ENCODE data around the gene ZNF839. TPM values are rescaled to one million over a fixed set of nuclear protein-coding genes. Genes with fewer than 3 reads are reported as not detected.
A peak's percentile ranks its signal among the peaks of the same experiment; 100 is the strongest.

ZNF839 gene
- total and polyA plus RNA-seq, 2 experiments from 2014 or later = 7.9 to 10.0 TPM

DNA sequence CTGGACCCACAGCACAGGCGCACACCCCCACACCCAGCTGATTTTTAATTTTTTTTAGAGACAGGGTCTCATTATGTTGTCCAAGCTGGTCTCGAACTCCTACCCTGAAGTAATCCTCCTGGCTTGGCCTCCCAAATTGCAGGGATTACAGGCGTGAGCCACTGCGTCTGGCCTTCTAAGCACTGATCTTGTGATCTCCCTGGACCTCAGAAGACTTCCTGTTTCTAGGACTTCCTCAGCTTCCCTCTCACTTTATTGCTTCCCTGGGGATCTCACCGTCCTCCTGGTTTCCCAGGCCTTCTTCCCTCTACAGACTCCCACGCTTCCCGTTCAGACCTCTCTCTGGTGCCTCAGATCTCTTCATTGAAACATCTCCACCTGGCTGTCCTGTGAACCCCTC lies 13.8 kb downstream of the ZNF839 start:
- no peaks in the 10 kb centered on the region for H3K9me2 ChIP-seq (ENCODE audit: insufficient read depth)
- 0 out of 2 replicates have a peak overlapping the region, but pooled peaks have one; percentile 32 for H3K27ac ChIP-seq (ENCODE audit: low read depth)
- H3K4me3 ChIP-seq = no peak overlapping the region
- no peak overlapping the region for H3K4me2 ChIP-seq
- Mint-ChIP-seq H3K4me1 (peaks cover under 1% of the 10 kb centered on the region), H3K27me3 (ENCODE audit: insufficient read depth, low read depth, poor library complexity) (peaks cover 2% of the 10 kb centered on the region), H3K36me3 (ENCODE audit: low read depth) (peaks cover 14% of the 10 kb centered on the region), H3K9me3 (no peaks in the 10 kb centered on the region), H3K27ac (0 out of 2 replicates have a peak overlapping the region, but pooled peaks have one; percentile 1), H3K4me3 (no peak overlapping the region)
- no peaks in the 10 kb centered on the region for H3K36me3 ChIP-seq (ENCODE audit: insufficient read depth)
- H2AFZ ChIP-seq = no peak overlapping the region
- TF ChIP-seq, protein P1, sequence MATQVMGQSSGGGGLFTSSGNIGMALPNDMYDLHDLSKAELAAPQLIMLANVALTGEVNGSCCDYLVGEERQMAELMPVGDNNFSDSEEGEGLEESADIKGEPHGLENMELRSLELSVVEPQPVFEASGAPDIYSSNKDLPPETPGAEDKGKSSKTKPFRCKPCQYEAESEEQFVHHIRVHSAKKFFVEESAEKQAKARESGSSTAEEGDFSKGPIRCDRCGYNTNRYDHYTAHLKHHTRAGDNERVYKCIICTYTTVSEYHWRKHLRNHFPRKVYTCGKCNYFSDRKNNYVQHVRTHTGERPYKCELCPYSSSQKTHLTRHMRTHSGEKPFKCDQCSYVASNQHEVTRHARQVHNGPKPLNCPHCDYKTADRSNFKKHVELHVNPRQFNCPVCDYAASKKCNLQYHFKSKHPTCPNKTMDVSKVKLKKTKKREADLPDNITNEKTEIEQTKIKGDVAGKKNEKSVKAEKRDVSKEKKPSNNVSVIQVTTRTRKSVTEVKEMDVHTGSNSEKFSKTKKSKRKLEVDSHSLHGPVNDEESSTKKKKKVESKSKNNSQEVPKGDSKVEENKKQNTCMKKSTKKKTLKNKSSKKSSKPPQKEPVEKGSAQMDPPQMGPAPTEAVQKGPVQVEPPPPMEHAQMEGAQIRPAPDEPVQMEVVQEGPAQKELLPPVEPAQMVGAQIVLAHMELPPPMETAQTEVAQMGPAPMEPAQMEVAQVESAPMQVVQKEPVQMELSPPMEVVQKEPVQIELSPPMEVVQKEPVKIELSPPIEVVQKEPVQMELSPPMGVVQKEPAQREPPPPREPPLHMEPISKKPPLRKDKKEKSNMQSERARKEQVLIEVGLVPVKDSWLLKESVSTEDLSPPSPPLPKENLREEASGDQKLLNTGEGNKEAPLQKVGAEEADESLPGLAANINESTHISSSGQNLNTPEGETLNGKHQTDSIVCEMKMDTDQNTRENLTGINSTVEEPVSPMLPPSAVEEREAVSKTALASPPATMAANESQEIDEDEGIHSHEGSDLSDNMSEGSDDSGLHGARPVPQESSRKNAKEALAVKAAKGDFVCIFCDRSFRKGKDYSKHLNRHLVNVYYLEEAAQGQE (IDR thresholded peaks at IDR 0.05; ENCODE audit: unreplicated experiment) = no peak
- TF ChIP-seq NANOG (IDR thresholded peaks at IDR 0.05; ENCODE audit: borderline replicate concordance) = no peak
- TF ChIP-seq ZNF114 (CRISPR knock-in tag; IDR thresholded peaks at IDR 0.05) = no peak
- TF ChIP-seq STAT1 (IDR thresholded peaks at IDR 0.05; ENCODE audit: unreplicated experiment) = no peak
- TF ChIP-seq, protein P2, sequence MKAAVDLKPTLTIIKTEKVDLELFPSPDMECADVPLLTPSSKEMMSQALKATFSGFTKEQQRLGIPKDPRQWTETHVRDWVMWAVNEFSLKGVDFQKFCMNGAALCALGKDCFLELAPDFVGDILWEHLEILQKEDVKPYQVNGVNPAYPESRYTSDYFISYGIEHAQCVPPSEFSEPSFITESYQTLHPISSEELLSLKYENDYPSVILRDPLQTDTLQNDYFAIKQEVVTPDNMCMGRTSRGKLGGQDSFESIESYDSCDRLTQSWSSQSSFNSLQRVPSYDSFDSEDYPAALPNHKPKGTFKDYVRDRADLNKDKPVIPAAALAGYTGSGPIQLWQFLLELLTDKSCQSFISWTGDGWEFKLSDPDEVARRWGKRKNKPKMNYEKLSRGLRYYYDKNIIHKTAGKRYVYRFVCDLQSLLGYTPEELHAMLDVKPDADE (IDR thresholded peaks at IDR 0.05) = no peak
- TF ChIP-seq ZNF331 (CRISPR knock-in tag; IDR thresholded peaks at IDR 0.05; ENCODE audit: low read depth) = no peak
- no peak for TF ChIP-seq EZH2phosphoT487 (IDR thresholded peaks at IDR 0.05; ENCODE audit: unreplicated experiment)
- TF ChIP-seq CREB1 (CRISPR knock-in tag; IDR thresholded peaks at IDR 0.05; ENCODE audit: low read depth) = no peak
- no peak for TF ChIP-seq JUNB (IDR thresholded peaks at IDR 0.05; ENCODE audit: unreplicated experiment)
- no peak for TF ChIP-seq EZH2 (IDR thresholded peaks at IDR 0.05; ENCODE audit: low read depth, unreplicated experiment)
- TF ChIP-seq POLR2AphosphoS5 (IDR thresholded peaks at IDR 0.05; ENCODE audit: low read depth) = no peak
- TF ChIP-seq, protein P3, sequence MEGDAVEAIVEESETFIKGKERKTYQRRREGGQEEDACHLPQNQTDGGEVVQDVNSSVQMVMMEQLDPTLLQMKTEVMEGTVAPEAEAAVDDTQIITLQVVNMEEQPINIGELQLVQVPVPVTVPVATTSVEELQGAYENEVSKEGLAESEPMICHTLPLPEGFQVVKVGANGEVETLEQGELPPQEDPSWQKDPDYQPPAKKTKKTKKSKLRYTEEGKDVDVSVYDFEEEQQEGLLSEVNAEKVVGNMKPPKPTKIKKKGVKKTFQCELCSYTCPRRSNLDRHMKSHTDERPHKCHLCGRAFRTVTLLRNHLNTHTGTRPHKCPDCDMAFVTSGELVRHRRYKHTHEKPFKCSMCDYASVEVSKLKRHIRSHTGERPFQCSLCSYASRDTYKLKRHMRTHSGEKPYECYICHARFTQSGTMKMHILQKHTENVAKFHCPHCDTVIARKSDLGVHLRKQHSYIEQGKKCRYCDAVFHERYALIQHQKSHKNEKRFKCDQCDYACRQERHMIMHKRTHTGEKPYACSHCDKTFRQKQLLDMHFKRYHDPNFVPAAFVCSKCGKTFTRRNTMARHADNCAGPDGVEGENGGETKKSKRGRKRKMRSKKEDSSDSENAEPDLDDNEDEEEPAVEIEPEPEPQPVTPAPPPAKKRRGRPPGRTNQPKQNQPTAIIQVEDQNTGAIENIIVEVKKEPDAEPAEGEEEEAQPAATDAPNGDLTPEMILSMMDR (conservative IDR thresholded peaks at IDR 0.05; ENCODE audit: low read depth in 2 of 2) = no peak
- TF ChIP-seq, protein P4, sequence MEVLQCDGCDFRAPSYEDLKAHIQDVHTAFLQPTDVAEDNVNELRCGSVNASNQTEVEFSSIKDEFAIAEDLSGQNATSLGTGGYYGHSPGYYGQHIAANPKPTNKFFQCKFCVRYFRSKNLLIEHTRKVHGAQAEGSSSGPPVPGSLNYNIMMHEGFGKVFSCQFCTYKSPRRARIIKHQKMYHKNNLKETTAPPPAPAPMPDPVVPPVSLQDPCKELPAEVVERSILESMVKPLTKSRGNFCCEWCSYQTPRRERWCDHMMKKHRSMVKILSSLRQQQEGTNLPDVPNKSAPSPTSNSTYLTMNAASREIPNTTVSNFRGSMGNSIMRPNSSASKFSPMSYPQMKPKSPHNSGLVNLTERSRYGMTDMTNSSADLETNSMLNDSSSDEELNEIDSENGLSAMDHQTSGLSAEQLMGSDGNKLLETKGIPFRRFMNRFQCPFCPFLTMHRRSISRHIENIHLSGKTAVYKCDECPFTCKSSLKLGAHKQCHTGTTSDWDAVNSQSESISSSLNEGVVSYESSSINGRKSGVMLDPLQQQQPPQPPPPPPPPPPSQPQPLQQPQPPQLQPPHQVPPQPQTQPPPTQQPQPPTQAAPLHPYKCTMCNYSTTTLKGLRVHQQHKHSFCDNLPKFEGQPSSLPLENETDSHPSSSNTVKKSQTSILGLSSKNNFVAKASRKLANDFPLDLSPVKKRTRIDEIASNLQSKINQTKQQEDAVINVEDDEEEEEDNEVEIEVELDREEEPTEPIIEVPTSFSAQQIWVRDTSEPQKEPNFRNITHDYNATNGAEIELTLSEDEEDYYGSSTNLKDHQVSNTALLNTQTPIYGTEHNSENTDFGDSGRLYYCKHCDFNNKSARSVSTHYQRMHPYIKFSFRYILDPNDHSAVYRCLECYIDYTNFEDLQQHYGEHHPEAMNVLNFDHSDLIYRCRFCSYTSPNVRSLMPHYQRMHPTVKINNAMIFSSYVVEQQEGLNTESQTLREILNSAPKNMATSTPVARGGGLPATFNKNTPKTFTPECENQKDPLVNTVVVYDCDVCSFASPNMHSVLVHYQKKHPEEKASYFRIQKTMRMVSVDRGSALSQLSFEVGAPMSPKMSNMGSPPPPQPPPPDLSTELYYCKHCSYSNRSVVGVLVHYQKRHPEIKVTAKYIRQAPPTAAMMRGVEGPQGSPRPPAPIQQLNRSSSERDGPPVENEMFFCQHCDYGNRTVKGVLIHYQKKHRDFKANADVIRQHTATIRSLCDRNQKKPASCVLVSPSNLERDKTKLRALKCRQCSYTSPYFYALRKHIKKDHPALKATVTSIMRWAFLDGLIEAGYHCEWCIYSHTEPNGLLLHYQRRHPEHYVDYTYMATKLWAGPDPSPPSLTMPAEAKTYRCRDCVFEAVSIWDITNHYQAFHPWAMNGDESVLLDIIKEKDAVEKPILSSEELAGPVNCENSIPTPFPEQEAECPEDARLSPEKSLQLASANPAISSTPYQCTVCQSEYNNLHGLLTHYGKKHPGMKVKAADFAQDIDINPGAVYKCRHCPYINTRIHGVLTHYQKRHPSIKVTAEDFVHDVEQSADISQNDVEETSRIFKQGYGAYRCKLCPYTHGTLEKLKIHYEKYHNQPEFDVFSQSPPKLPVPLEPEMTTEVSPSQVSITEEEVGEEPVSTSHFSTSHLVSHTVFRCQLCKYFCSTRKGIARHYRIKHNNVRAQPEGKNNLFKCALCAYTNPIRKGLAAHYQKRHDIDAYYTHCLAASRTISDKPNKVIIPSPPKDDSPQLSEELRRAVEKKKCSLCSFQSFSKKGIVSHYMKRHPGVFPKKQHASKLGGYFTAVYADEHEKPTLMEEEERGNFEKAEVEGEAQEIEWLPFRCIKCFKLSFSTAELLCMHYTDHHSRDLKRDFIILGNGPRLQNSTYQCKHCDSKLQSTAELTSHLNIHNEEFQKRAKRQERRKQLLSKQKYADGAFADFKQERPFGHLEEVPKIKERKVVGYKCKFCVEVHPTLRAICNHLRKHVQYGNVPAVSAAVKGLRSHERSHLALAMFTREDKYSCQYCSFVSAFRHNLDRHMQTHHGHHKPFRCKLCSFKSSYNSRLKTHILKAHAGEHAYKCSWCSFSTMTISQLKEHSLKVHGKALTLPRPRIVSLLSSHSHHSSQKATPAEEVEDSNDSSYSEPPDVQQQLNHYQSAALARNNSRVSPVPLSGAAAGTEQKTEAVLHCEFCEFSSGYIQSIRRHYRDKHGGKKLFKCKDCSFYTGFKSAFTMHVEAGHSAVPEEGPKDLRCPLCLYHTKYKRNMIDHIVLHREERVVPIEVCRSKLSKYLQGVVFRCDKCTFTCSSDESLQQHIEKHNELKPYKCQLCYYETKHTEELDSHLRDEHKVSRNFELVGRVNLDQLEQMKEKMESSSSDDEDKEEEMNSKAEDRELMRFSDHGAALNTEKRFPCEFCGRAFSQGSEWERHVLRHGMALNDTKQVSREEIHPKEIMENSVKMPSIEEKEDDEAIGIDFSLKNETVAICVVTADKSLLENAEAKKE (CRISPR knock-in tag; IDR thresholded peaks at IDR 0.05) = no peak
- H4K20me1 ChIP-seq (replicated peaks; ENCODE audit: insufficient read depth) = no peaks in the 10 kb centered on the region
- no peaks in the 10 kb centered on the region for H3K79me2 ChIP-seq (replicated peaks; ENCODE audit: insufficient read depth)
- no peak for ATAC-seq
- no peak for DNase-seq (ENCODE audit: low spot score)
- no peaks in the 10 kb centered on the region for H3K4me1 ChIP-seq (ENCODE audit: insufficient read depth)
- no peaks in the 10 kb centered on the region for H3K27me3 ChIP-seq (ENCODE audit: insufficient read depth)
- H3F3A ChIP-seq (replicated peaks; ENCODE audit: low read depth) = no peaks in the 10 kb centered on the region

Data from GM23338 (cell line).